NCI-H2081 treated with DMSO at 0.1 percent for 48 hours (cell line): Measurements from ENCODE around the gene LSMEM2.
"Not testable (repeated sequence)": the region's sequence is repeated elsewhere in the genome, so short reads cannot be mapped to it uniquely, and the experiment has no call there.

Source experiments
- DNase-seq: peaks from one replicate; lab custom pipeline; 2025; lab: John Stamatoyannopoulos, UW

Gene LSMEM2

GRCh38 chr3:50278880-50279224, at the start of gene LSMEM2:
Gene LSMEM2, plus strand, starts transcription at chr3:50279087. Its CDS starts 27 bp downstream, at chr3:50279114.
- no peak for DNase-seq

- DNase-seq = no peak
Measured at GRCh38 chr3:50229490-50229889, 49.4 kb upstream of the LSMEM2 start.

DNA sequence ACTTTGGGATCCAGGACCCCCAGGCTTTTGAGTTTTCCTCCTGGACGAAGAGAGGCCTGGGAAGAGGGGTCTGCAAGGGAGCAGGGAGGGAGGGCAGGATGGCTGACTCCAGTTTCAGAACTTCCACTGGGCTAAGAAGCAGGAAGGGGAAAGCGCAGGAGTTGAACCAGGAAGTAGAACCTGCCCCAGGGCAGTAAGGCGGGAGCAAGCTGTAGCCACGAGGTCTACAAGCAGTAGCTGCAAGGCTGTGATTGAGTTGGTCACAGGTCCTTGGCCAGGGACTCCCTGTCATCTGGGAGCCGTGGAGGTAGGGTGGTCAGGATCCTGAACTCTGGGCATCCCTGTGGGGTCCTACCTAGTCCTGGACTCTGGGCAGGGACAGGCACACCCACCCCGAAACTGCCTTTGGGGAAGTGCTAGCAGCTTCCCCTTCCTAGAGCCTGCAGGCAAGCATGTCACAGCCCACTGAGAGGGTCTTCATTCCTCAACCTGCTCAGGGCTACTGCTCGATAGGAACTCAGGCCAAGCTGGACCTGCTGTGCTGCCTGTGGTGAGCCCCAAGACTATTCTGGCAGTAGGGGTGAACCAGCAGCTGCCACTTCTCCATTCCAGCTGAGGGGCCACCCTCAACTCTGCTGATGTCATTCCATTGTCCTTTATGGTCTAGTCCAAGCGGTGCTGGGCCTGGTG, 48.6 kb upstream of the LSMEM2 start:
- no peak for DNase-seq

- no peak for DNase-seq
Measured at GRCh38 chr3:50230794-50231125, 48.1 kb upstream of the LSMEM2 start.

DNA sequence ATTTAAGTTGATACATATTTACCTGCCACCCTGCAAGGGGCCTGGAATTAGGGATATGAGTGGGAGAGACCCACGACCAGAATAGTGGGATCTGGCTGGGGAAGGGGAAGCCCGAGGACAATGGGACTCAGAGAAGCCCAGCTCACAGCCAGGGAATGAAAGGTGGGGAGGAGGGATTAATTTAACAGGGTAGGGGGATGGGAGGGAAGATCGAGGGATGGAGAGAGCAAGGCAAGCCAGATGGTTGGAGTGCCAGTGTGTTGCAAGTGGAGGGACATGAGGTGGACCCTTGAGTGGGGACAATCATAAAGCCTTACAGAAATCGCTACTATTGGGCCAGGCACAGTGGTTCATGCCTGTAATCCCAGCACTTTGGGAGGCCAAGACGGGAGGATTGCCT, 47.3 kb upstream of the LSMEM2 start:
- no peak for DNase-seq

GRCh38 chr3:50232303-50232702, 46.6 kb upstream of the LSMEM2 start:
- no peak for DNase-seq

DNA sequence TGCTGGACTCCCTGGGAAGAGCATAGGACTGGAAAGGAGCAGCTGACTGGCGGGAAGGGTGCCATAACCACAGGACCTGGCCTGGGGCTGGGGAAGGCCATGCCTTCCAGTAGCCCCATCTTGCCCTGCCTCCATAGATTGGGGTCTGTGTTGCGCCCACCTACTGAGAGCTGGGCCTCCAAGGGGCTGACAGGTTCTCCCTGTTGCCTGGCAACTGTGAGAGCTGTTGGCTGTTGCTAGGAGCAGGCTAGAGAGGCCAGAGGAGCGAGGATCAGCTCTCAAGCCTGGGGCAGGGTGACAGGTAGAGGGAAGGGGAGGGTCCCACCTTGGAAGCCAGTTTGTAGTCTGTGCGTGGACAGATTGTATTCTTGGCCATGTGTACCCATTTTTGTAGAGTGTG, 45.7 kb upstream of the LSMEM2 start:
- DNase-seq = no peak

GRCh38 chr3:50235716-50236483, 43.0 kb upstream of the LSMEM2 start, which contains the start of gene GNAI2:
Gene GNAI2, plus strand, starts transcription at chr3:50236204. Its CDS starts 132 bp downstream, at chr3:50236336.
- peak; percentile 72 for DNase-seq

DNA sequence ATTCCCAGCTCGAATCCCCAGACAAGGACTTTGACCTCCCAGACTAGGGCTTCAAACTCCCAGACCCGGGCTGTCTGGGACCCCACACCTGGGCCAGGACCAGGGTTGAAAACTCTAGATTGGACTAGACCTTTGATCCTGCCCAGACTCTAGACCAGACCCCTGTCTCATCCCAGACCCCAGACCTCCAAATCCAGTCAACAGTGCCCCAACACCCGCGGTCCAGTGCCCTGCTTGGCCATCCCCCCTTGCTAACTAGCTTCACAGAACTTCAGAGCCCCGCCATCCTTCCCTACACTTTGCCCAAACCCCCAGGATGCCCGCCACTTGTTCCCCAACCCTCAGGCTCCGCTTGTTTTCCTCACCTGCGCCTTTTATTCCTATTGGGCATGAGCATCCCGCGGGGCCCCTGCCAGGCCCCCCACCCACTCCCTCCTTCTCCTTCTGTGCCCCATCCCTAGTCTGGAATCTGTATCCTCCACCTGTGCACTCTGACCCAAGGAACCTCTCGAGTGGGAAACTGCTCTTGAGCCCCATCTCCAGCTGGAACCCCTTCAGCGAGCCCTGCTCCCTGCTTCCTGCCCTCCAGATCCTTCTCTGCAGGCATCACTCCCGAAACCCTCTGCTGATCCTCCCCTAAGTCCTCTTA, 42.3 kb upstream of the LSMEM2 start:
- DNase-seq = no peak

- no peak for DNase-seq
Measured at GRCh38 chr3:50237133-50237651, 41.7 kb upstream of the LSMEM2 start.

GRCh38 chr3:50237754-50238548, 40.9 kb upstream of the LSMEM2 start:
- no peak for DNase-seq

GRCh38 chr3:50238549-50239026, 40.3 kb upstream of the LSMEM2 start:
- no peak for DNase-seq

DNA sequence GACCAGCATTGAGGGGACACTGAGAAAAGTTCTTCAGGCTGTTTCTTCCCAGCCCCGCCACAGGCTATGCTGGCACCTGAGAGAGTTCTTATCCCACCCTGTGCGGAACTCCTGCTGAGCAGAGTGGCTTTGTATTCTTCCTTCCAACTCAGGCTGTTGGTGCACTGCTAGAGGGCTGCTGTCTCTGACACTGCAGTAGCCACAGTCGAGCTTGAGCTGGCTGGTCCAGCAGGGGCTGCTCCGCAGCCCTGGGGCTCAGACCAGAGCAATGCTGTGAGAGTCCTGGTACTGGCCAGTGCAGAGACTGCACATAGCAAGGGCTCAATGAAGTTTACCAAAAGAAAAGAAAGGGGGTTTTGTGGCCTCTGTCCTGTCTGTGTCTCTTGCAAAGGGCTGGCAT, 39.2 kb upstream of the LSMEM2 start:
- DNase-seq = no peak

- no peak for DNase-seq
Measured at GRCh38 chr3:50241163-50241562, 37.7 kb upstream of the LSMEM2 start.

GRCh38 chr3:50241713-50242380, 37.0 kb upstream of the LSMEM2 start:
- no peak for DNase-seq

DNA sequence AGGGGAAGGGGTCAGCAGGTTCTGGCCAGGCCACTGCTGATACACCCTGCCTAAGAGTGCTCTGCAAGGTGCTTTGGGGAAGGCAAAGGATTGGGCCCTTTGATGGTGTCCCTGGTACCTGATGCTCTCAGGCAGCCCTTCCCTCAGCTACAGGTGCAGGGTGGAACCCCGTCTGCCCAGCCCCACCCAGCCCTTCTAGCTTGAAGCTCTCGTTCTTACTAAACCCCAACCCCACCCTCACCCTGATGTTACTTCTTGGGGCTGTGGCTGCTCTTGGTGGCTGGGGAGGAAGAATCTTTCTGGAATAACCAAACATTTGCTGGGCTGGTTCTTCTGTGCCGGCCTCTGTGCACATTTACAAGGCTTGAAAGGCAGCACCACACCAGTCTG, 36.5 kb upstream of the LSMEM2 start:
- no peak for DNase-seq

GRCh38 chr3:50242851-50243542, 35.9 kb upstream of the LSMEM2 start:
- no peak for DNase-seq

DNA sequence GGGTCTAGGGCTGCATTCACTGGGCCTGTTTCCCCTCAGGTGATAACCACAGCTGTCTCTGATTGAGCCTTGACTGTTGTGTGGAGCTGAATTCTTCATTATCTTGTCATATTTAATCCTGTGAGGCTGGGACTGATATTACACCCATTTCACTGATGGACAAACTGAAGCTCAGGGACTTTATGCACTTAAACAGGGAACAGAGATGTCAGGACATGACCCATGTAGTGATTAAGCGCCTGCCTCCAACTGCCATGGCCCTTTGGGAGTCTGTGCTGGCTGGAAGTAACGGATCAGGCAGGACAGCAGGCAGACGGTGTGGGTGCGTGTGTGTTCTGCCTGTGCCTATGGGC, 35.4 kb upstream of the LSMEM2 start:
- no peak for DNase-seq

DNA sequence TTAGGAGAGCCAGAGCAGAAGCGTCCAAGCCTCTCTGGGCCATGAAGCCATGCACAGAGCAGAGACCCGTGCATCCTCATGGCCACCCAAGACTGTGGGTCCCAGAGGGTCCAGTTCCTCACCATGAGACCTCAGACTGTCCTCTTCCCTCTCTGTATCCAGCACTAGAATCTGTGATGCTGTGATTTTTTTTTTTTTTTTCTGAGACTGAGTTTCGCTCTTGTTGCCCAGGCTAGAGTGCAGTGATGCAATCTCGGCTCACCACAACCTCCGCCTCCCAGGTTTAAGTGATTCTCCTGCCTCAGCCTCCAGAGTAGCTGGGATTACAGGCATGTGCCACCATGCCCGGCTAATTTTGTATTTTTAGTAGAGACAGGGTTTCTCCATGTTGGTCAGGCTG, 34.1 kb upstream of the LSMEM2 start:
- DNase-seq = not testable (repeated sequence)

- DNase-seq = no peak
Measured at GRCh38 chr3:50245251-50245745, 33.6 kb upstream of the LSMEM2 start.
